HEK293 (cell line): ENCODE results near the gene HTR7.

Source experiments
- GLI2 ChIP-seq: fragments of 450-650 bp; formaldehyde crosslinking; IDR thresholded peaks from 2 replicates; pipeline ENCODE4; 2017; ENCODE audit warnings: missing biosample characterization, missing genetic modification characterization, low read depth, borderline replicate concordance
- ZBTB1 ChIP-seq: fragments of 450-650 bp; formaldehyde crosslinking; IDR thresholded peaks from 2 replicates; pipeline ENCODE4 v1.5.1; 2016; ENCODE audit warnings: missing biosample characterization, missing genetic modification characterization
- ZBTB11 ChIP-seq: fragments of 450-650 bp; formaldehyde crosslinking; conservative IDR thresholded peaks from 2 replicates; pipeline ENCODE4 v1.5.1; 2016; ENCODE audit warnings: low read depth, missing biosample characterization, missing genetic modification characterization
- ZBTB17 ChIP-seq: fragments of 450-650 bp; formaldehyde crosslinking; IDR thresholded peaks from 2 replicates; pipeline ENCODE4 v1.5.1; 2016; ENCODE audit warnings: missing biosample characterization, missing genetic modification characterization
- ZFP41 ChIP-seq: fragments of 450-650 bp; formaldehyde crosslinking; IDR thresholded peaks from 2 replicates; pipeline ENCODE4 v1.5.1; 2016; ENCODE audit warnings: missing biosample characterization, missing genetic modification characterization, borderline replicate concordance
- ZNF132 ChIP-seq: fragments of 450-650 bp; formaldehyde crosslinking; IDR thresholded peaks from 2 replicates; pipeline ENCODE4 v1.5.1; 2017; ENCODE audit warnings: missing biosample characterization, missing genetic modification characterization, borderline replicate concordance
- ZNF175 ChIP-seq: fragments of 450-650 bp; formaldehyde crosslinking; IDR thresholded peaks from 2 replicates; pipeline ENCODE4 v1.5.1; 2016; ENCODE audit warnings: missing biosample characterization, missing genetic modification characterization
- ZNF274 ChIP-seq, 2 experiments: fragments of 200-500 bp in 1 of 2; fragments of 450-650 bp in 1 of 2; sonication (Bioruptor generic) in 1 of 2; formaldehyde crosslinking in 1 of 2; IDR thresholded peaks; 2 replicates each; pipeline versions ENCODE4 v1.5.1 to v1.6.1; 2014 to 2016; ENCODE audit warnings: borderline replicate concordance in 1 of 2, inconsistent platforms in 1 of 2, low read length in 1 of 2, missing biosample characterization in 1 of 2, missing genetic modification characterization in 1 of 2
- ZNF558 ChIP-seq: fragments of 450-650 bp; formaldehyde crosslinking; IDR thresholded peaks from 2 replicates; pipeline ENCODE4 v1.5.1; 2016; ENCODE audit warnings: missing biosample characterization, missing genetic modification characterization
- TF ChIP-seq, protein P1 (sequence below): fragments of 450-650 bp; formaldehyde crosslinking; IDR thresholded peaks from 2 replicates; pipeline ENCODE4 v1.5.1; 2016; ENCODE audit warnings: missing biosample characterization, missing genetic modification characterization
- TF ChIP-seq, protein P2 (sequence below): fragments of 450-650 bp; formaldehyde crosslinking; IDR thresholded peaks from 2 replicates; pipeline ENCODE4 v1.5.1; 2016; ENCODE audit warnings: missing biosample characterization, missing genetic modification characterization
- TF ChIP-seq, protein P3 (sequence below): fragments of 450-650 bp; formaldehyde crosslinking; IDR thresholded peaks from 2 replicates; pipeline ENCODE4 v1.5.1; 2016; ENCODE audit warnings: missing biosample characterization, missing genetic modification characterization, borderline replicate concordance
- TF ChIP-seq, protein P4 (sequence below): fragments of 450-650 bp; formaldehyde crosslinking; IDR thresholded peaks from 2 replicates; pipeline ENCODE4 v1.5.1; 2016; ENCODE audit warnings: missing biosample characterization, missing genetic modification characterization

DNA sequence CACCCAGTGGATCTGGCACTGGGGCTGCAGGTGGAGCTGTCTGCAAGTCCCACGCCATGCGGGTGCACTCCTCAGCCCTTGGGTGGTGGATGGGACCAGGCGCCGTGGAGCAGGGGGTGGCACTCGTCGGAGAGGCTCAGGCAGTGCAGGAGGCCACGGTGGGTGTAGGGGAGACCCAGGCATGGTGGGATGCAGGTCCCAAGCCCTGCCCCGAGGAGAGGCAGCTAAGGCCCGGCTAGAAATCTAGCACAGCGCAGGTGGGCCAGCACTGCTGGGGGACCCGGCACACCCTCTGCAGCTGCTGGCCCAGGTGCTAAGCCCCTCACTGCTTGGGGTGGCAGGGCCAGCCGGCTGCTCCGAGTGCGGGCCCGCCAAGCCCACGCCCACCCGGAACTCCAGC, 25.7 kb downstream of the HTR7 start:
- TF ChIP-seq ZNF175 (tag by site-specific recombination) (no peak), GLI2 (no peak), ZNF274 (IDR thresholded peaks at IDR 0.05; ENCODE audit: low read length) (no peak), ZNF274 (tag by site-specific recombination; IDR thresholded peaks at IDR 0.05; ENCODE audit: borderline replicate concordance) (no peak), ZBTB11 (tag by site-specific recombination) (no peak), ZFP41 (no peak), ZNF558 (tag by site-specific recombination) (no peak), ZBTB17 (tag by site-specific recombination) (no peak), ZNF132 (tag by site-specific recombination) (no peak), ZBTB1 (tag by site-specific recombination) (no peak)
- TF ChIP-seq, protein P1, sequence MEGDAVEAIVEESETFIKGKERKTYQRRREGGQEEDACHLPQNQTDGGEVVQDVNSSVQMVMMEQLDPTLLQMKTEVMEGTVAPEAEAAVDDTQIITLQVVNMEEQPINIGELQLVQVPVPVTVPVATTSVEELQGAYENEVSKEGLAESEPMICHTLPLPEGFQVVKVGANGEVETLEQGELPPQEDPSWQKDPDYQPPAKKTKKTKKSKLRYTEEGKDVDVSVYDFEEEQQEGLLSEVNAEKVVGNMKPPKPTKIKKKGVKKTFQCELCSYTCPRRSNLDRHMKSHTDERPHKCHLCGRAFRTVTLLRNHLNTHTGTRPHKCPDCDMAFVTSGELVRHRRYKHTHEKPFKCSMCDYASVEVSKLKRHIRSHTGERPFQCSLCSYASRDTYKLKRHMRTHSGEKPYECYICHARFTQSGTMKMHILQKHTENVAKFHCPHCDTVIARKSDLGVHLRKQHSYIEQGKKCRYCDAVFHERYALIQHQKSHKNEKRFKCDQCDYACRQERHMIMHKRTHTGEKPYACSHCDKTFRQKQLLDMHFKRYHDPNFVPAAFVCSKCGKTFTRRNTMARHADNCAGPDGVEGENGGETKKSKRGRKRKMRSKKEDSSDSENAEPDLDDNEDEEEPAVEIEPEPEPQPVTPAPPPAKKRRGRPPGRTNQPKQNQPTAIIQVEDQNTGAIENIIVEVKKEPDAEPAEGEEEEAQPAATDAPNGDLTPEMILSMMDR (tag by site-specific recombination) = no peak
- TF ChIP-seq, protein P2, sequence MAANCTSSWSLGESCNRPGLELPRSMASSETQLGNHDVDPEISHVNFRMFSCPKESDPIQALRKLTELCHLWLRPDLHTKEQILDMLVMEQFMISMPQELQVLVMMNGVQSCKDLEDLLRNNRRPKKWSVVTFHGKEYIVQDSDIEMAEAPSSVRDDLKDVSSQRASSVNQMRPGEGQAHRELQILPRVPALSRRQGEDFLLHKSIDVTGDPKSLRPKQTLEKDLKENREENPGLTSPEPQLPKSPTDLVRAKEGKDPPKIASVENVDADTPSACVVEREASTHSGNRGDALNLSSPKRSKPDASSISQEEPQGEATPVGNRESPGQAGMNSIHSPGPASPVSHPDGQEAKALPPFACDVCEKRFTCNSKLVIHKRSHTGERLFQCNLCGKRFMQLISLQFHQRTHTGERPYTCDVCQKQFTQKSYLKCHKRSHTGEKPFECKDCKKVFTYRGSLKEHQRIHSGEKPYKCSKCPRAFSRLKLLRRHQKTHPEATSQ (tag by site-specific recombination) = no peak
- TF ChIP-seq, protein P3, sequence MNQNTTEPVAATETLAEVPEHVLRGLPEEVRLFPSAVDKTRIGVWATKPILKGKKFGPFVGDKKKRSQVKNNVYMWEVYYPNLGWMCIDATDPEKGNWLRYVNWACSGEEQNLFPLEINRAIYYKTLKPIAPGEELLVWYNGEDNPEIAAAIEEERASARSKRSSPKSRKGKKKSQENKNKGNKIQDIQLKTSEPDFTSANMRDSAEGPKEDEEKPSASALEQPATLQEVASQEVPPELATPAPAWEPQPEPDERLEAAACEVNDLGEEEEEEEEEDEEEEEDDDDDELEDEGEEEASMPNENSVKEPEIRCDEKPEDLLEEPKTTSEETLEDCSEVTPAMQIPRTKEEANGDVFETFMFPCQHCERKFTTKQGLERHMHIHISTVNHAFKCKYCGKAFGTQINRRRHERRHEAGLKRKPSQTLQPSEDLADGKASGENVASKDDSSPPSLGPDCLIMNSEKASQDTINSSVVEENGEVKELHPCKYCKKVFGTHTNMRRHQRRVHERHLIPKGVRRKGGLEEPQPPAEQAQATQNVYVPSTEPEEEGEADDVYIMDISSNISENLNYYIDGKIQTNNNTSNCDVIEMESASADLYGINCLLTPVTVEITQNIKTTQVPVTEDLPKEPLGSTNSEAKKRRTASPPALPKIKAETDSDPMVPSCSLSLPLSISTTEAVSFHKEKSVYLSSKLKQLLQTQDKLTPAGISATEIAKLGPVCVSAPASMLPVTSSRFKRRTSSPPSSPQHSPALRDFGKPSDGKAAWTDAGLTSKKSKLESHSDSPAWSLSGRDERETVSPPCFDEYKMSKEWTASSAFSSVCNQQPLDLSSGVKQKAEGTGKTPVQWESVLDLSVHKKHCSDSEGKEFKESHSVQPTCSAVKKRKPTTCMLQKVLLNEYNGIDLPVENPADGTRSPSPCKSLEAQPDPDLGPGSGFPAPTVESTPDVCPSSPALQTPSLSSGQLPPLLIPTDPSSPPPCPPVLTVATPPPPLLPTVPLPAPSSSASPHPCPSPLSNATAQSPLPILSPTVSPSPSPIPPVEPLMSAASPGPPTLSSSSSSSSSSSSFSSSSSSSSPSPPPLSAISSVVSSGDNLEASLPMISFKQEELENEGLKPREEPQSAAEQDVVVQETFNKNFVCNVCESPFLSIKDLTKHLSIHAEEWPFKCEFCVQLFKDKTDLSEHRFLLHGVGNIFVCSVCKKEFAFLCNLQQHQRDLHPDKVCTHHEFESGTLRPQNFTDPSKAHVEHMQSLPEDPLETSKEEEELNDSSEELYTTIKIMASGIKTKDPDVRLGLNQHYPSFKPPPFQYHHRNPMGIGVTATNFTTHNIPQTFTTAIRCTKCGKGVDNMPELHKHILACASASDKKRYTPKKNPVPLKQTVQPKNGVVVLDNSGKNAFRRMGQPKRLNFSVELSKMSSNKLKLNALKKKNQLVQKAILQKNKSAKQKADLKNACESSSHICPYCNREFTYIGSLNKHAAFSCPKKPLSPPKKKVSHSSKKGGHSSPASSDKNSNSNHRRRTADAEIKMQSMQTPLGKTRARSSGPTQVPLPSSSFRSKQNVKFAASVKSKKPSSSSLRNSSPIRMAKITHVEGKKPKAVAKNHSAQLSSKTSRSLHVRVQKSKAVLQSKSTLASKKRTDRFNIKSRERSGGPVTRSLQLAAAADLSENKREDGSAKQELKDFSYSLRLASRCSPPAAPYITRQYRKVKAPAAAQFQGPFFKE (tag by site-specific recombination) = no peak
- TF ChIP-seq, protein P4, sequence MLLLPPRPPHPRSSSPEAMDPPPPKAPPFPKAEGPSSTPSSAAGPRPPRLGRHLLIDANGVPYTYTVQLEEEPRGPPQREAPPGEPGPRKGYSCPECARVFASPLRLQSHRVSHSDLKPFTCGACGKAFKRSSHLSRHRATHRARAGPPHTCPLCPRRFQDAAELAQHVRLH (tag by site-specific recombination) = no peak
